ENCODE results near the gene PKHD1. TPM values are rescaled to one million over a fixed set of nuclear protein-coding genes. Genes with fewer than 3 reads are reported as not detected.

The PKHD1 gene
- total RNA-seq, 2 donors from 2014 or later, result not detected

GRCh38 chr6:51887859-51888258 is 199.6 kb downstream of the PKHD1 start:
- Histone ChIP-seq H3K9me3 (no peaks in the 10 kb centered on the region), H3K36me3 (no peaks in the 10 kb centered on the region), H3K4me1 (no peaks in the 10 kb centered on the region), H3K27me3 (no peaks in the 10 kb centered on the region), H3K27ac (no peak overlapping the region), H3K4me3 (no peak overlapping the region)
- TF ChIP-seq CTCF (IDR thresholded peaks at IDR 0.05), result no peak
- DNase-seq (ENCODE audit: low spot score), result no peak

- H3K9me3 ChIP-seq, result no peaks in the 10 kb centered on the region
- DNase-seq (ENCODE audit: low spot score), result no peak
- no peaks in the 10 kb centered on the region for H3K27me3 ChIP-seq
- H3K27ac ChIP-seq, result no peak overlapping the region
- no peak overlapping the region for H3K4me3 ChIP-seq
- H3K4me1 ChIP-seq, result no peaks in the 10 kb centered on the region
- no peak for TF ChIP-seq CTCF (IDR thresholded peaks at IDR 0.05)
- no peaks in the 10 kb centered on the region for H3K36me3 ChIP-seq
These were observed 201.5 kb downstream of the PKHD1 start for GRCh38 chr6:51885957-51886356.

GRCh38 chr6:51868591-51869355 is 218.6 kb downstream of the PKHD1 start:
- H3K27ac ChIP-seq, result no peak overlapping the region
- no peak for DNase-seq (ENCODE audit: low spot score)
- H3K36me3 ChIP-seq, result no peaks in the 10 kb centered on the region
- H3K4me3 ChIP-seq, result no peak overlapping the region
- H3K4me1 ChIP-seq, result no peaks in the 10 kb centered on the region
- no peaks in the 10 kb centered on the region for H3K9me3 ChIP-seq
- TF ChIP-seq CTCF (IDR thresholded peaks at IDR 0.05), result no peak
- H3K27me3 ChIP-seq, result no peaks in the 10 kb centered on the region

- DNase-seq (ENCODE audit: low spot score), result no peak
- no peak for TF ChIP-seq CTCF (IDR thresholded peaks at IDR 0.05)
- no peak overlapping the region for H3K4me3 ChIP-seq
- no peaks in the 10 kb centered on the region for H3K36me3 ChIP-seq
- no peaks in the 10 kb centered on the region for H3K9me3 ChIP-seq
- no peaks in the 10 kb centered on the region for H3K27me3 ChIP-seq
- H3K27ac ChIP-seq, result no peak overlapping the region
- no peaks in the 10 kb centered on the region for H3K4me1 ChIP-seq
These were observed 220.5 kb downstream of the PKHD1 start for GRCh38 chr6:51866867-51867266.

- Histone ChIP-seq H3K27ac (no peak overlapping the region), H3K27me3 (no peaks in the 10 kb centered on the region), H3K4me3 (no peak overlapping the region), H3K4me1 (no peaks in the 10 kb centered on the region), H3K36me3 (no peaks in the 10 kb centered on the region), H3K9me3 (no peaks in the 10 kb centered on the region)
- no peak for DNase-seq (ENCODE audit: low spot score)
- TF ChIP-seq CTCF (IDR thresholded peaks at IDR 0.05), result no peak
These were observed 221.4 kb downstream of the PKHD1 start for GRCh38 chr6:51865996-51866395.

- no peak for DNase-seq (ENCODE audit: low spot score)
These were observed 222.2 kb downstream of the PKHD1 start for GRCh38 chr6:51865176-51865575.

More at GRCh38 chr6:51865176-51865575, 222.2 kb downstream of the PKHD1 start:
- Histone ChIP-seq H3K4me1 (no peaks in the 10 kb centered on the region), H3K27ac (no peak overlapping the region), H3K4me3 (no peak overlapping the region), H3K9me3 (no peaks in the 10 kb centered on the region), H3K27me3 (no peaks in the 10 kb centered on the region), H3K36me3 (no peaks in the 10 kb centered on the region)
- TF ChIP-seq CTCF (IDR thresholded peaks at IDR 0.05), result no peak

Measured in right atrium auricular region (tissue), 2 donors.